Liver (tissue), 2 donors: ENCODE data around the gene MRGPRF.

Experiments used
- CTCF ChIP-seq: fragments of 150-350 bp; IDR thresholded peaks from 2 replicates; pipeline ENCODE4 v1.5.1; 2017; ENCODE audit warnings: improper control_type of control experiment, low read depth, low read length; ENCODE audit not compliant: missing input control
- MAX ChIP-seq: IDR thresholded peaks from 2 replicates; pipeline ENCODE4 v1.6.1; 2016; ENCODE audit warnings: antibody characterized with exemption
- REST ChIP-seq: IDR thresholded peaks from 2 replicates; pipeline ENCODE4 v1.6.1; 2016; ENCODE audit warnings: antibody characterized with exemption, mild to moderate bottlenecking
- YY1 ChIP-seq: IDR thresholded peaks from 2 replicates; pipeline ENCODE4 v1.6.1; 2016; ENCODE audit warnings: antibody characterized with exemption, mild to moderate bottlenecking
- donor health status: healthy.

GRCh38 chr11:68973219-68973618, 39.8 kb downstream of the MRGPRF start:
- TF ChIP-seq MAX (no peak), CTCF (no peak), YY1 (no peak), REST (no peak)
